GOT3 (cell line): ENCODE results near the gene RDH8.

Source experiments
- DNase-seq: peaks from one replicate; lab custom pipeline; 2025; ENCODE audit warnings: mixed read lengths; lab: John Stamatoyannopoulos, UW

Gene RDH8, protein sequence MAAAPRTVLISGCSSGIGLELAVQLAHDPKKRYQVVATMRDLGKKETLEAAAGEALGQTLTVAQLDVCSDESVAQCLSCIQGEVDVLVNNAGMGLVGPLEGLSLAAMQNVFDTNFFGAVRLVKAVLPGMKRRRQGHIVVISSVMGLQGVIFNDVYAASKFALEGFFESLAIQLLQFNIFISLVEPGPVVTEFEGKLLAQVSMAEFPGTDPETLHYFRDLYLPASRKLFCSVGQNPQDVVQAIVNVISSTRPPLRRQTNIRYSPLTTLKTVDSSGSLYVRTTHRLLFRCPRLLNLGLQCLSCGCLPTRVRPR

DNA sequence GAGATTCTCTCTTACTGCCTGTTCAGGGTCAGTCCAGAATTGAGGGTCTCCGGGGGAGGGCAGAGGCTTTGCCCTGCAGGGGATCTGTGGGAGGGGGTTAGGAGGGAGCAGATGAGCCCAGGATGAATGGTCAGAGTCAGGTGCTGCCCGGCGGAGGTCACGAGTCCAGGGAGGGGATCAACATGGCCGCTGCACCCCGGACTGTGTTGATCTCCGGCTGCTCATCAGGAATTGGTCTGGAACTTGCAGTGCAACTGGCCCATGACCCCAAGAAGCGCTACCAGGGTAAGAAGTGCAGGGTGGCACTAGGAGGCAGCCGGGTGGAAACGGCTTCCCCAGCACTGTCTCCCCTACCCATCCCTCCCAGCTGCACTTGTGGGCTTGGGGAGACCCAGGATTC lies at the start of gene RDH8:
TSS of gene RDH8 (plus strand) at position 168 of the 400 bp plus-strand sequence. CDS start at position 183, 15 bp downstream.
- no peak for DNase-seq

DNA sequence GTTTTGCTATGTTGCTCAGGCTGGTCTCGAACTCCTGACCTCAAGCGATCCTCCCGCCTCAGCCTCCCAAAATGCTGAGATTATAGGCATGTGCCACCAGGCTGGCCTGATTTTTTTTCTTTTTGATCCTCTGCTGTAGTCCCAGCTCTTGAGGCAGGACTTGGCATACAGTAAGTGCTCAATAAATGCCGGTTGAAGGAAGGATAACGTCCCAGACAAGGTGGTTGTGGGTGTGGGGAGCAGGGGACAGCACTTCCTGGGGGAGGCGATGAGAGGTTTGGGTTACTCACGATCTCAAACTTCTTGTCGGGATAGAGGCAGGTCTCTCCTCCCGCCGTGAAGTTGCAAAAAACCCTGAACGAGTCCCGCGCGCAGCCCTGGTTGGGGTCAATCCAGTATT lies 47.3 kb upstream of the RDH8 start:
- DNase-seq, result no peak

DNA sequence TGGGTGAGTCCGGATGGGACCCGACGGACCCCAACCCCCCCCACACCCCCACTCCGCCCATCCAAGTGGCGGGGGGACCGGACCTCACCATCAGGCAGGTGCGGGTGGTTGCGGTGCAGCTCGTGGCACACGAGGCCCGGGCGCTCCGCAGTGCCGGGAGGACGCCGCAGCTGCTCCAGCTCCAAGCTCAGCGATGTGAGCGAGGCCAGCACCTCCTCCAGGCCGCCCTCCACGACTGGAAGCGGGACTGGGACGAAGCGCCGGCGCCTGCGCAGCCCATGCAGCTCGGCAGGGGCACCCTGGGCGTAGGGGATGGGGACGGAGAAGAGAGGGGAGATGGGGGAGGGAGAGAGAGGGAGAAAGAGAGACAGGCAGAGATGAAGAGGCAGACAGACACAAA lies 46.8 kb upstream of the RDH8 start:
- no peak for DNase-seq

DNA sequence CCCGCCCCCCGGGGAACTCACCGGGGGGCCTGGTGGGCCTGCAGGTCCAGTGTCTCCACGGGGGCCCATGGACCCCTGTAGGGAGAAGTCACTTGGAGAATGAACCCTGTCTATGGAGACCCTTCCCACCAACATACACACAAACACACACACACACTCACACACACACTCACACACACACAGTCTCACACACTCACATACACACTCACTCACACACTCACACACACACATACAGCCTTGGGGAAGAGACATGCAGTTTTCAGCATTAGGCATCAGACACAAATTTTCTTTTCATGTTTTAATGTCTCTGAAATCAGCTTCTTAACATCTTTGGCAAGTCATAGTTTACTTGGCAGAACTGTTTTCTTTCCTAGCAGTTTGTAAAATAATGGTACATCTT lies 46.0 kb upstream of the RDH8 start:
- no peak for DNase-seq

DNA sequence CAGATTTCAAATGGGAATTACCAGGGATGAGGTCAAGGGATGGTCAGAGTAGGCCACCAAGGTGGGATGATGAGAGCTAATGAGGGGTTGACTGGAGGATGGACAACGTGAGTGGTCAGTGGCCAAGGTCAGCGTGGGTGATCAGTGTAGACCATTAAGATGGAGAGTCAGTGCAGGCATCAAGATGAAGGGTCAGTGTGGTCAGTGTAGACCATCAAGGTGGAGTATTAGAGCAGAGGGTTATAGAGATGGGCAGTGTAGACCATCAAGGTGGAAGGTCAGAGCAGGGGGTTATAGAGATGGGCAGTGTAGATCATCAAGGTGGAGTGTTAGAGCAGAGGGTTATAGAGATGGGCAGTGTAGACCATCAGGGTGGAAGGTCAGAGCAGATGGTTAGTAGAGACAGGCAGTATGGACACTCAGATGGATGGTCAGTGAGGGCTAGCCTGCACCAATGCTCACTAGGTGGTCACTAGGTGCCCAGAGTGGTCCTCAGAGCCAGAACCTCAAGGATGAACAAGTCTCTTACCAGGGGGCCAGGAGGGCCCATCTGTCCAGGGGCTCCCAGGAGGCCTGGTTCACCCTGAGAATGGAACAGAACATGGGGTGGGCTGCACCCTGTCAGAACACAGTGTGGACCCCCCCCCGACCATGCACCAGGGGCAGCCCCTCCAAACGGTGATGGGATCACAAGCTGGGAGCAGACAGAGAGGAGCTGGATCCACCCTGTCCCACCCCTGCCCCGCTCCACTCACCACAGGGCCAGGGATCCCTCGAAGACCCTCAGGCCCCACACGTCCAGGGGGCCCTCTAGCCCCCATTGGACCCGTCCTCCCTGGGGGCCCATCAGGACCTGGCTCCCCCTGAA lies 44.2 kb upstream of the RDH8 start:
- DNase-seq, result no peak

DNA sequence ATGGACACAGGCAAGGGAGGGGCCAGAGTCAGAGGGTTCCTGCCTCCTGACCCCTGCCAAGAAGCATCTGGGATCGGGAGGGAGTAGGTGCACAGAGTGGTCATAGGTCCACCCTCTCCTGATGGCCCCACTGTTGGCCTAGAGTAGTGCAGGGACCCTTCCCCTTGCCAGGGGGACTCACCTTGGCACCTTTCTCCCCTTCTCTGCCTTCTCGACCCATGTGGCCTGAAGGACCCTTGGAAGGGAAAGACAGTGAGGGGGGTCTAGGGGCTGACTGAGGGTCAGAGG lies 43.7 kb upstream of the RDH8 start:
- no peak for DNase-seq

DNA sequence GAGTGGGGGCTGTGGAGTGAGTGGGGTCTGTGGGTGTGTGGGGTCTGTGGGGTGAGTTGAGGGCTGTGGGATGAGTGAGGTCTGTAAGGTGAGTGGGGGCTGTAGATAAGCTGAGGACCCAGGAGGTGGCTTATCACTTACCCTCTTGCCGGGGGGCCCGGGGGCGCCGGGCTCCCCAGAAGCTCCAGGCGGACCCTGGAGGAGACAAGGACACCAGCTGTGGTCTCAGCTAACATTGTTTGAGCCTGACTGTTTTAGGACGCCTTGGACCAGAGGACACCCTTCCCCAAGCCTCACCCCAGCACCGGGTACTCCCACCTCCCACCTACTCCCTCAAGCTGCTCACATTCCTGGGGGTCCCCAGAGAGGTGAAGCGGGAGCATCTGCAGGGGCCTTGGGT lies 42.8 kb upstream of the RDH8 start:
- no peak for DNase-seq

DNA sequence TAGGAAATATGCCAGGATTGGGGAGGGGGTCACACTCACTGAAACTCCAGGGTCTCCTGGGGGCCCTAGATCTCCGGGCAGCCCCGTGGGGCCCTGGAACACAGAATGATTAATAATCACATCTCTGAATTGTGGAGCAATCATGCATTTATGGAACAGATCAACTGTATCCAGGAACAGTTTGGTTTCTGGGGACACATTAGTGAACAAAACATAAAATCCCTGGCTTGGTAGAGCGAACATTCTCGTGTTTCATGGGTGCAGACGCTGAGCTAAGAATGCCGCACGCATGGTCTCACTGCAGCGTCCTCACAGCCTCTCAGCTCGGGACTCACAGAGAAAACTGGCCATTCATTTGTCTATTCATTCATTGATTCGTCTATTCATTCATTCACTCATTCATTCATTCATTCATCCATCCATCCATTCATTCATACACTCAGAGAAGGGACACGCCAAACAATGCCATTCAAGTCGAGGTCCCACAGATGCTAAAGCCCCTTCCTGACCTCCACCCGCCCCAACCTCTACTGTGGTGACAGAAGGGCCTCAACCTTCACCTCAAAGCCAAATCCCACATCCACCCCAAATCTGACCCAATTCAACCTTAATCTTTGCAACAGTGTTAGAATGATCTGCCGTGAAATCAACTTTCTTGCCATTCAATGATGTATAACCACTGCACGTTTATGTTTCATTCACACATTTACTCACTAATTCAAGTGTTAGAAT lies 42.0 kb upstream of the RDH8 start:
- no peak for DNase-seq

DNA sequence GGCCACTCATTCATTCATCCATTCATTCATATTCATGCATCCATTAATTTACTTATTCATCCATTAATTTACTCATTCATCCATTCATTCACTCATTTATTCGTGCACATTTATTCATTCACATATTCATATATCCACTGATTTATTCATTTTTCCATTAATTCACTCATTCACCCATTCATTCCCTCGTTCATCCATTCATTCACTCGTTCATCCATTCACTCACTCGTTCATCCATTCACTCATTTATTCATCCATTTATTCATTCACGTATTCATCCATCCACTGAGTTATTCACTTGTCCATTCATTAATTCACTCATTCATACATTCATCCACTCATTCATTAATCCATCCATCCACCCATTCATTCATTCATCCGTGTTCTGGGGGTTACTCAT lies 41.2 kb upstream of the RDH8 start:
- no peak for DNase-seq

GRCh38 chr19:9981406-9982260 lies 31.6 kb upstream of the RDH8 start:
- DNase-seq, result no peak

DNA sequence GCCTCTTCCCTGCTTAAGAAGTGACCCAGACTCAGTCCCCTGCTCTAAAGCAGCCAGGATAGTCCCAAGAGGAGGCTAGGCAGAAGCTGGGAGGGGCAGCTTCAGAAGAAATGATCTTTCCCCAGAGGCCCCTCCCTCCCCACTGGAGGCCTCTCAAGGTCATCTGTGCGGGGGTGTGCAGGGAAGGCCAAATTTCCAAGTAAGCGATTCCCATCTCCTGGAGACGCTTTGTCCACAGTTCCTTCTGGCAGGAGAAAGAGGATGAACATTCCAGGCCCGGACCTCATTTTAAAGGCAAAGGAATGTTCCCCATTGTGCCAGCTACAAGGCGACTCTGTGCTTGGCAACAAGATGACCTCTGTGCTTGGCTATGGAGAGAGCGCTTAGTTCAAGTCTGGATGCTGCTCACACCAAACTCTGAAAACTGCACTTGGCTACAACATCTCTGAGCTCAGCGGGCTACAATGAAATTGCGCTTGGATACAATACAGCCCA lies 26.4 kb upstream of the RDH8 start:
- no peak for DNase-seq

DNA sequence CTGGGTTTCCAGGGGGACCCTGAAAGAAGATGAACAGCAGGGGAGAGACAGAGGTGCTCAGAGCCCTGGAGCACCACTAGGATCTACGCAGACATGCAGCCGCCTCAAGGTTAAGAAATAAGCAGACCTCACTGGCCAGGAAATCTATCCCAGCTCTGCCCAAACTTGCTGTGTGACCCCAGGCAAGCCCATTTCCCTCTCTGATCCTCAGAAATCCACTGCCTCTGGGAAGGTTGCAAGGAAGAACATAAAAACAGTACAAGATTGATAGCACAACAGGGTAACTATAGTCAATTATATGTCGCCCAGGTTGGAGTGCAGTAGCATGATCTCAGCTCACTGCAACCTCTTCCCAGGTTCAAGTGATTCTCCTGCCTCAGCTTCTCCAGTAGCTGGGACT lies 23.8 kb upstream of the RDH8 start:
- DNase-seq, result no peak

DNA sequence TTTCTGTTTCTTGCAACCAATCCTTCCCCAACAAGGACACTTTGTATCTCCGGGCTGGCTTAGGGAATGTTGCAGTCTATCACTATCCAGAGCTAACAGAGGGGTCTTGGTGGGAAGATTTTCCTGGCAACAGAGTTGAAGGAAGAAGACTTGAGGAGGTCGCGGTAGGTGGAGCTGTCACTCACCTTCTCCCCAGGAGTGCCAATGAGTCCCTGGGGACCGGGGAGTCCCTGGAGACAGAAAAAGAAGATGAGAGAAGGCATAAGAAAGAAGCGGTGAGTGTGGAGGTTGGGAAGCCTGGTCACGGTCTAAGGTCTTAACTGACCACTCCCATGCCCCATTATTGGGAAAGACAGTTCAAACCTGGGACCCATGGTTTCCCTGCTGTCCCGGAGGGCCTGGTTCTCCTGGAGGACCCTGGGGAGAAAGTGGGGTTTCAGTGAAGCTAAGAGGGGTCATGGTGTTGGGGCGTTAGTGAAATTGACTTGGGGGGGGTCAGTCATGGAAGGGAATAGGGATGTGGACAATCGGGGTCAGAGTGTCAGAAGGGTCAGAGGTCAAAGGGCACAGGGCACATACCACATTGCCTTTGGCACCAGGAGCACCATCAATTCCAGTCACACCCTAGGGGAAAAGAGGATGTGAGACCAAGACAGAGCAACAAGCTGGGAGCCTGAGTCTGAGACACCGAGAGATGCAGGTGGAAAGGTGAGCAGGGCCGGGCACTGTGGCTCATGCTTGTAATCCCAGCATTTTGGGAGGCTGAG lies 21.7 kb upstream of the RDH8 start:
- DNase-seq, result no peak

- DNase-seq, result no peak
These were observed 18.2 kb upstream of the RDH8 start for GRCh38 chr19:9995084-9995483.

GRCh38 chr19:9995999-9996398 lies 17.3 kb upstream of the RDH8 start:
- DNase-seq, result no peak

- DNase-seq, result no peak
These were observed 16.7 kb upstream of the RDH8 start for GRCh38 chr19:9996541-9996940.

DNA sequence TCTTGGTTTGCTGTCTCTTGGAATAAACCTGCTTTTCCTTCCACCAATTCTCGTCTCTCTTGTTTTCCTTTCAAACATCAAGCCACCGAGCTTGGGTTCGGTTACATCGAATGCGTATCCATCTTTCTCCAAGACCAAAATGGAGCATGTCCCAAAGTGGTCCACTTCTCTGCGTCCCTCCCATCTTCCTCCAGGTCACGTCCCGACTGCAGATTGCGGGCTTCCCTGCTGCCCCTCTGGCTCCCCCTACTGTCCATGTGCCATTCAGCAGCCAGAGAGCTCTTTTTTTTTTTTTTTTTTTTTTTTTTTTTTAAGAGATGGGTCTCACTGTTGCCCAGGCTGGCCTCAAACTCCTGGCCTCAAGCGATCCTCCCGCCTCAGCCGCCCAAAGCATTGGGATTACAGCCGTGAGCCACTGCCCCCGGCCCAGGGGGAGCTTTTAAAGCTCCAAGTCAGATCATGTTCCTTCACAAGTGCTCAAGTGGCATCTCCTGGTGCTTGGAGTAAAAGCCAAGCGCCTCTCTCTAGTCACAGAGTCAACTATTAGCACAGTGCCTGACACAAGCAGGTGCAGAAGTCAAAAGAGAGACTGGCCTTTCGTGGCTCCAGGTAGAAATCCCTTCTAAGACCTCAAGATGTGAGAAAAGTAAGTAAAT lies 13.0 kb upstream of the RDH8 start:
- DNase-seq, result no peak

- no peak for DNase-seq
These were observed 11.4 kb upstream of the RDH8 start for GRCh38 chr19:10001899-10002298.

DNA sequence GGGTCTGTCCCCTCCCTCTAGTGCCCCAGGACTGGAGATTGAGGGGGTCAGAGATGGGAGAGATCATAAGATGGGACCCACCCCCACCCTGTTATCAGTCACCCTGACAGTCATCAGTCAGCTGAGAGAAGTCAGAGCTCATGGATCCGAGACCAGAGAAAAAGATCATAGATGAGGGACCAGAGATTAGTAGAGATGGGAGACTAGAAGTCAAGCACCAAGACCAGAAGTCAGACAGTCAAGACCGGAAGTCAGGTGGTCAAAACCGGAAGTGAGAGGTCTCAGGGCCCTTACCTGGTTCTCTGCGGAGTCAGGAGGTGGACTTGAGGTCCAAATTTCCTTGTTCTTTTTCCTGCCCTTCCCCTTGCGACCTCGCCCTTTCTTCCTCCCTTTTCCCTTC lies 10.0 kb upstream of the RDH8 start:
- DNase-seq, result no peak

- DNase-seq, result no peak
These were observed 8.7 kb upstream of the RDH8 start for GRCh38 chr19:10004617-10005016.
